GM19240 (cell line): ENCODE measurements around the gene STXBP1.

Experiments
- DNase-seq: peaks from one replicate; pipeline ENCODE4 v3.0.0; 2011; ENCODE audit warnings: low spot score; ENCODE audit not compliant: insufficient read length

The STXBP1 gene

DNA sequence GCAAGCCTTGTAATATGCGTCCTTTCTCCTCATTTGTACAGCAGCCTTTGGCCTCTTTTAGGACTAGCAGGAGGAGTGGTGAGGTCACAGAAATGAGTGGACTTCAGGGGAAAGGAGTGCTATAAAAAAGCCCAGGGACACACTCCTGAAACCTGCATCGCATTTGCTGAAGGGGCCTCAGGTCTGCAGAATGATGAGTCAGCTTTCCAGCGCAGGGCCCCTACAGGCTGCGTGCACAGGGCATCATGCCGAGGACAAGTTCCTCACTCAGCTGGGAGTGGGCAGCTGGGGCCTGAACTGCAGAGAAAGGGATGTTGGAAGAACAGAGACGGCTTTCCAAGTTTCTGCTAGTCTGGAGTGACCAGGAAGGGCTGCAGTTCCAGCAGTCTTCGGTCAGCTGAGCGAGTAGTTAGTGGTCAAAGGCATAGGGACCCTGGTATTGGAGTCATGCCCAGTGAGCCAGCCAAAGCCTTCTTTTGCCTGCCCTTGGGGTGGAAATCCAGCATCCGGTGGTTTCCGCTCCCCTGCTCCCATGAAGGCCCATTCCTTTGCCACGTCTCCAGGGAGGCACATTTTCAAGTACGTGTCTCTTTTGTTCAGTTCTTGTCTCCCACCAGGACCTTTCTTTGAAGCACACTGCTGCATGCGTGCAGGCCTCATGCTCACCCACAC is 77.4 kb downstream of the STXBP1 start:
- no peak for DNase-seq

GRCh38 chr9:127690735-127691134 is 78.7 kb downstream of the STXBP1 start:
- DNase-seq, result no peak

GRCh38 chr9:127692071-127692470 is 80.0 kb downstream of the STXBP1 start:
- DNase-seq, result no peak

GRCh38 chr9:127693143-127693542 is 81.1 kb downstream of the STXBP1 start:
- no peak for DNase-seq

DNA sequence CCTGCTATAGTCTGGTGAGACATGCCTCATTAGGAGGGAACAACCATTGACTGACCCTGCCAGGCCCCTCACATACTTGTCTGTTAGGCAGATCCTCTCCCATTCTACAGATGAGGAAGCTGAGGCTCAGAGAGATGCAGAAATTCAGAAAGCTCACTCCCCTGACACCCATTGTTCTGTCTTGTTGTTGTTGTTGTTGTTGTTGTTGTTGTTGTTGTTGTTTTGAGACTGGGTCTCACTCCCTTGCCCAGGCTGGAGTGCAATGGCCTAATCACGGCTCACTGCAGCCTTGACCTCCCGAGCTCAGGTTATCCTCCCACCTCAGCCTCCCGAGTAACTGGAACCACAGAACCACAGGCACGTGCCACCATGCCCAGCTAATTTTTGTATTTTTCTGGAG is 81.6 kb downstream of the STXBP1 start:
- DNase-seq, result no peak

DNA sequence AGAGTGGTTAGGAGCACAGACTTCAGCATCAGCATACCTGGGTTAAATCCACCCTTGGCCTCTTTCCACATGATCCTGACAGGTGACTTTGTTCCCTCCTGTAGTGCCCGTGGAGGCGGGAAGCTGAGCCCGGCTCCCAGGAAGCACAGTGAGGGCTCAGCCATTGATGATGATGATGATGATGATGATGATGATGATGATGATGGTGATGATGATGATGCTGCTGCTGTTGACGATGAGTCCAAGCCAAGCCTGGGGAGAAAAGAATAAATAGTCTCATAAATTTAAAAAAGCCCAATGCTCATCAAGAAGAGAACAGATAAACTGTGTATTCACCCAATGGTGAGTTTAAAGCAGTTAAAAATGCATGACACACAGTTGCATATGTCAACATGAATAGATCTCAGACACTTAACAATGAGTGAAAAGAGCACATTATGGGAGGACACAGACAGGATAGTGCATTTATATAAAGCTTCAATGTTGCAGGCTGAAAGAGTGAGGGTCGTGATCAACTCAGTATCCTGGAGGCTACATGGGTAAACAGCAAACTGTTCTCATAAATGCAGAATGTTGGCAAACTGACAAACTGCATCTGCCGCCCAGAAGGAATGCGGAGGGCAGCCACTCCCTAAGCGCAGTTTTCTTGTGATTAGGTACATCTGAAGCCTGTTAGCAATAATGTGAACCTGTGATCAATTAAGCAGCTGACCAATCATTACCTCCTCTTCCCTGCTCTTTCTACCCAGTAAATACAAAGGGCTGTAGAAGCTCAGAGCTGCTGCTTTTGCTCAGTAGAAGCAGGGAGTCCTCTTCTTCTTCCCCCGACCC is 83.0 kb downstream of the STXBP1 start:
- DNase-seq, result no peak

GRCh38 chr9:127697575-127697974 is 85.5 kb downstream of the STXBP1 start:
- DNase-seq, result no peak

DNA sequence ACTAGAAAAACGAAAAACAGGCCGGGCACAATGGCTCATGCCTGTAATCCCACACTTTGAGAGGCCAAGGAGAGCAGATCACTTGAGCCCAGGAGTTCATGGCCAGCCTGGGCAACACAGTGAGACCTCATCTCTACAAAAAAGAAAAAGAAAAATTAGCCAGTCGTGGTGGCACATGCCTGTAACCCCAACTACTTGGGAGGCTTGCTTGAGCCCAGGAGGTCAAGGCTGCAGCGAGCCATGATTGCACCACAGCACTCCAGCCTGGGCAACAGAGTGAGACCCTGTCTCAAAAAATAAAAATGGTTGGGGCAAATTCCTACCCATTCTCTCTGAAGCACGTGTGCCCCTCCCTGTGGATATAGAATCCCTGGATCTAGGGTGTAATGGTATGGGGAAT is 86.3 kb downstream of the STXBP1 start:
- no peak for DNase-seq

DNA sequence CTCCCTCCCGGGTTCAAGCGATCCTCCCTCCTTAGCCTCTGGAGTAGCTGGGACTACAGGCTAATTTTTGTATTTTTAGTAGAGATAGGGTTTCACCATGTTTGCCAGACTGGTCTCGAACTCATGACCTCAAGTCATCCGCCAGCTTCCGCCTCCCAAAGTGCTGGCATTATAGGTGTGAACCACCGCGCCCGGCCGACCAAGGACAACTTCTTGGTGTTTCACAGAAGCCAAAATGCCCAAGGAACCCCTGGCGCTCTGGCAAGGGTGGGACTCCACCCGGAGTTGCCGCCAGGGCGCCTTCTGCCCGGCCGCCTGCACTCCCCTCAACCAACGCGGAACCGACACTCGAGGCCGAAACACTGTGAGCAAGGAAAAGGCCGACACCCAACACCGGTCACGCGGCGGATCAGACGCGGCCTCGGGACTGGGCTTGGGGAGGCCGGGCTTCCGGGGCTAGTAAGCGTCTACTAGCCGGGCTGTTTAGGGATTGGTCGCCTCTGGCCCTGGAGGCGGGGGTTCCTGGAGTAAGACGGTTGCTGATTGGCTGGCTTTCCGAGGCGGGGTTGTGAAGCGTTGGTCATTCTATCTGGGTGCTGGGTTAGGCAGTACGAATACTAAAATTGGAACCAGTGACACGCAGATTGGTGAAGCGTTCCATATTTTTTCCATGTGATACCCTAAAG is 87.1 kb downstream of the STXBP1 start:
- peak; percentile 89 for DNase-seq

DNA sequence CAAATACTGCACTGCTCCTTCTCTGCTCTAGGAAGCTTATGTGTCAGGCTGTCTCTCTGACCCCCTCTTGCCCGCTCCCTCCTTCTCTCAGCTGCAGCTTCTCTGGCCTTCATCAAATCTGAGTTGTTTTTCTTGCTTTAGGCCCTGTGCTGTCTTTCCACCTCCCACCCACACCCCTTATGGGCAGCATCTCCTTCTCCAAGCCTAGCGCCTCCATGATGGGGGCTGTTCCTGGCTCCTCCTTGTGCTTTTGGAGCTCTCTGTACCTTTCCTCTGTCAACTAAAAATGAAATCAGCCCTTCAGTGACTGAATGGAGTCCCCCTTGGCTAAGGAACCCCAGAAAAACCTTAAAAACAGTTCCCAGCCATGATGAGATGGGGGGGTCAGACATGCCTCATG is 88.1 kb downstream of the STXBP1 start:
- DNase-seq, result no peak

DNA sequence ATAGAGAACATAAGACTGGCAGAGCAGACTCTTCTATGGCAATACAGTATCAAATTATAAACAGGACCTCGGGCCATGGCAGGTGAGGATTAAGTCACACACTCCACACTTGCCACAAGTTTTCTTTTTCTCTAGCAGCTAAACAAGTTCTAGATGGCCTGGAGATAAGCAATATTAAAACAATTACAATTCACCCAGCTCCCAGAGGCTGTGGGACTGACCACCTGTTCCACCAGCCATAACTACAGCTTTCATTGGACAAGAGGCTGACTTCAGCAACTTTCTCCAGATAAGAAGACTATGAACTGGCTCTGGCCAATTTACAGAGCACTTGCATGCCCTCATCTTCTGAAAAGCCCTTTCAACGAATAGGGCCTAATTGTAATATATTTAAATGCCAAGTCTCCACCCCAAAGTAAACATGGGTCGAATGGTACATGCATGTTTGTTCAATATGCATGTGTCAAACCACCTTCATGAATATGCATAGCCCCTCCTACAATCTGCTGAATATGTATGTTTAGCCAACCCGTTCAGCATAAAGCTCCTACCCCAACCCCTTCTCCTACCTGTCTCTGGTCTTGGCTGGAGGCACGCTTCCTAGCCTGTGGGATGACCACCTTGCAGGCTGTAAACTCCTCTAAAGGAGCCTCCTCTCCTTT is 88.6 kb downstream of the STXBP1 start:
- no peak for DNase-seq

DNA sequence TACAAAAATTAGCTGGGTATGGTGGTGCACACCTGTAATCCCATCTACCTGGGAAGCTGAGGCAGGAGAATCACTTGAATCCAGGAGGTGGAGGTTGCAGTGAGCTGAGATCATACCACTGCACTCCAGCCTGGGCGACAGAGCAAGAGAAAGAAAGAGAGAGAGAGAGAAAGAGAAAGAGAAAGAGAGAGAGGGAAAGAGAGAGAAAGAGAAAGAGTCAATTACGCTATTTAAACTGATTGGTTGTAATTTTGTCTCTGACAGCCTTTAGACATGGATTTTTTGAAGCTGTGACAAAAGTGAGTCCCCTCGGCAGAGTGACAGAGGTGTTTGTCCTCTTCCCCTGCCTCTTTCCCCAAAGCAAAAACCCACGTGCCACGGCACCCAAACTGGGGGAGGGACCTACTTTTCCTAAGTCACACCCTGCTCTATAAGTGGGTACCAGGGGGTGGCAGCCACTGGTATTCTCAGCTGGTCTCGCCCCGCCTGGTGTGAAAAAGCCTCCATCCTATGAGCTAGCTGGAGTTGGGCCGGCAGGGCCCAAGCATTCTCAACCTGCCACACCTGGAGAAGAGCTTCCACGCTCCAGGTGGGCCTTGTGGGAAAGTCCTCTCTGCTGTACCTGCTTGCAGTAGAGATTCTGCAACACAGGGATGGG is 91.3 kb downstream of the STXBP1 start:
- no peak for DNase-seq

DNA sequence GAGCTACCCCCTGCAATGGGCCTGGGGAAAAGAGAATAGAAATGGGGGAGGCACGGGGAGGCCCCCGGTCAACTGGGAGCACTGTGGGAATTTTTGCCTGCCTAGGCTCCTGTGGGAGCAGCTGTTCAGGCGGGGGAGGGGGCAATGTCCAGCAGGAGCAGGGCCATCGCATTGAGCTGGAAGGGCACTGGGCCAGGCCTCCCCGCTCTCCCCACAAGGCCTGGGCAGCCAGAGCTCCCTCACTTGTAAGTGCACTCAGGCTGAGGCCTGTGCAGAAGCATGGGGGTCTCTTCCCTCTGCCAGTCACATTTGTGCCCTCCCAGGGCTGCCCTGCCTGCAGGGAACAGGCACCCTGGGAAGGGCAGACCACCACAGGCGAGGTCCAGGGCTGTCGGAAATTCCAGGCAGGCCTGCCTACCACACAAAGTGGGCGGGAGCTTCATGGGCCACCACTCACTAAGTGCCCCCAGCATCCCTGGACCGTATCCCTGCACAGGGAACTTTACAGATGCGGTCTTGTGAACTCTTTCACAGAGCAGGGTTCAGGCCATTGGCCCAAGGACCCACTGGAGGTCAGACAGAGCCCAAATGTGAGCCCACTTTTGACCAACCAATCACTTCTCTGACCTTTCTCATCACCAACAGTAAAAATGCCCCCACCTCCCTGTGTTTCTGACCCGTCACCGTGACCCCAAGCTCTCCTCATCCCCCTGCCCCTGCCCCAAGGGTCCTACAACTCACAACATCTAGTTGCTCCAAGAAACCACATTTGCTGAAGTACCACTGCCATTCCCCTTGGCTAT is 93.7 kb downstream of the STXBP1 start:
- no peak for DNase-seq

DNA sequence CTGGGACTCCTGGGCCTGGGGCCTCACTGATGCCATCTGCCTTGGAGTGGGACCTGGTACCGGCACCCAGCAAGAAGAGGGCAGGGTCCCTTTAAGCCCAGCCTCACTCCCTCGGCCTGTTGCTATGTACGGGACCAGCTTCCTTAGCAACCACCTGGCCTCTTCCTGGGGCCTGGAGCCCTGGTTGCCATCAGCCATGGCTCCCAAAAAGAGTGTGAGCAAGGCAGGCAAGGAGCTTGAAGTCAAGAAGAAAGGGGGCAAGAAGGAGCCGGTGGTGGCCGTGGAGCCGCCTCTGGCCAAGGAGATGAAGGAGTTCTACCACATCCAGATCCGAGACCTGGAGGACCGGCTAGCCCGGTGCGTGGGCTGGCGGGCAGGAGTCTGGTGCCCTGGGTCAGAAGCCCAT is 94.8 kb downstream of the STXBP1 start, which contains the start of gene CFAP157:
TSS of gene CFAP157 (plus strand) at position 153 of the 406 bp plus-strand sequence. CDS start at position 197, 44 bp downstream.
- DNase-seq, result no peak

- no peak for DNase-seq
Observed at GRCh38 chr9:127707766-127708165, 95.7 kb downstream of the STXBP1 start.

DNA sequence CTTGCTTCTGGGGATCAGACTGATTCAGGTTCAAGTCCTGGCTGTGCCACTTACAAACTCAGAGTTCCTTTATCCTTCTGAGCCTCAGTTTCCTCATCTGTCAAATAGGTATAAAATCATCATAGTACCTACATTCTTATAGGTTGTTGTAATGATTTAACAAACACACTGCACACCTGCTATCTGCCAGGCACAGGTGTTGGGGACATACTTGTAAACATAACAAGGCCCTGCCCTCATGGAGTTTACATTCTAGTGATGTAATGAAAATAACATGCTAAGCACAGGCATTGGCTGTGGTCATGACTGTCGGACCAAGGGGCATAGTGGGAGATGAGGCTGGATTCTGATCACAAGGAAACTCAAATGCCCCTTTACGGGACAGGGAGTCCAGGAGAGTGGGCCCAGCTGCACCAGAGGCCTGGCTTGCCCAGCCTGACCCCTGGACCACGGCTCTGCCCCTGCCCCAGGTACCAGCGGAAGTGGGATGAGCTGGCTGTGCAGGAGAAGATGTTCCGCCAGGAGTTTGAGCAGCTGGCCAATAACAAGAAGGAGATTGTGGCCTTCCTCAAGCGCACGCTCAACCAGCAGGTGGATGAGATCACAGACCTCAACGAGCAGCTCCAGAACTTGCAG is 97.0 kb downstream of the STXBP1 start:
- no peak for DNase-seq

GRCh38 chr9:127710204-127710783 is 98.2 kb downstream of the STXBP1 start:
- DNase-seq, result no peak

GRCh38 chr9:127711226-127711701 is 99.2 kb downstream of the STXBP1 start:
- no peak for DNase-seq

- DNase-seq, result no peak
Observed at GRCh38 chr9:127711831-127712274, 99.8 kb downstream of the STXBP1 start.
